ENCODE measurements around the gene CCDC81. TPM values are rescaled to one million over a fixed set of nuclear protein-coding genes. Genes with fewer than 3 reads are reported as not detected.

The CCDC81 gene
- total and polyA plus RNA-seq, 11 donors = 0.17 to 1.2 (median 0.34) TPM; not detected in 1

GRCh38 chr11:86460461-86461385, 86.0 kb downstream of the CCDC81 start:
- intact Hi-C loops (cut with DNase I) = loop anchor here in 1 of 10 donors (10.0 kb wide), 1 partner anchor 134 kb away; no protein-coding TSS in a partner anchor
- peak overlapping the region in 10 of 12 donors; percentile 9 to 68 (median 60) for H3K27ac ChIP-seq
- TF ChIP-seq, protein P1, sequence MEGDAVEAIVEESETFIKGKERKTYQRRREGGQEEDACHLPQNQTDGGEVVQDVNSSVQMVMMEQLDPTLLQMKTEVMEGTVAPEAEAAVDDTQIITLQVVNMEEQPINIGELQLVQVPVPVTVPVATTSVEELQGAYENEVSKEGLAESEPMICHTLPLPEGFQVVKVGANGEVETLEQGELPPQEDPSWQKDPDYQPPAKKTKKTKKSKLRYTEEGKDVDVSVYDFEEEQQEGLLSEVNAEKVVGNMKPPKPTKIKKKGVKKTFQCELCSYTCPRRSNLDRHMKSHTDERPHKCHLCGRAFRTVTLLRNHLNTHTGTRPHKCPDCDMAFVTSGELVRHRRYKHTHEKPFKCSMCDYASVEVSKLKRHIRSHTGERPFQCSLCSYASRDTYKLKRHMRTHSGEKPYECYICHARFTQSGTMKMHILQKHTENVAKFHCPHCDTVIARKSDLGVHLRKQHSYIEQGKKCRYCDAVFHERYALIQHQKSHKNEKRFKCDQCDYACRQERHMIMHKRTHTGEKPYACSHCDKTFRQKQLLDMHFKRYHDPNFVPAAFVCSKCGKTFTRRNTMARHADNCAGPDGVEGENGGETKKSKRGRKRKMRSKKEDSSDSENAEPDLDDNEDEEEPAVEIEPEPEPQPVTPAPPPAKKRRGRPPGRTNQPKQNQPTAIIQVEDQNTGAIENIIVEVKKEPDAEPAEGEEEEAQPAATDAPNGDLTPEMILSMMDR (IDR thresholded peaks at IDR 0.05) = no peak
- TF ChIP-seq POLR2A (IDR thresholded peaks at IDR 0.05) = no peak
- peaks cover 0 to 17% (median 7%) of the 10 kb centered on the region in 9 donors for H3K36me3 ChIP-seq
- H3K9me3 ChIP-seq = no peaks in the 10 kb centered on the region
- peaks cover 3 to 57% (median 37%) of the 10 kb centered on the region in 12 donors for H3K4me1 ChIP-seq
- ATAC-seq = peak in 2 of 4 donors; percentile 10 to 12
- no peaks in the 10 kb centered on the region for H3K27me3 ChIP-seq
- no peak for DNase-seq
- 57 to 69% (median 62%) methylated on average over 9 of the region's 9 CpGs for WGBS, 4 donors
- H3K4me3 ChIP-seq = no peak overlapping the region

- no peaks in the 10 kb centered on the region for H3K27me3 ChIP-seq
- H3K4me3 ChIP-seq = no peak overlapping the region
- TF ChIP-seq POLR2A (IDR thresholded peaks at IDR 0.05) = no peak
- TF ChIP-seq, protein P1 (IDR thresholded peaks at IDR 0.05) = no peak
- DNase-seq (no peak), ATAC-seq (no peak)
- no peaks in the 10 kb centered on the region for H3K9me3 ChIP-seq
- 94 to 100% (median 98%) methylated on average over 1 of the region's 1 CpG for WGBS, 4 donors
- H3K4me1 ChIP-seq = peaks cover 3 to 49% (median 32%) of the 10 kb centered on the region in 12 donors
- peaks cover 0 to 17% (median 7%) of the 10 kb centered on the region in 9 donors for H3K36me3 ChIP-seq
- no peak overlapping the region for H3K27ac ChIP-seq
- intact Hi-C loops (cut with DNase I) = loop anchor here in 1 of 10 donors (10.0 kb wide), 1 partner anchor 133 kb away; no protein-coding TSS in a partner anchor
These were observed 87.2 kb downstream of the CCDC81 start for GRCh38 chr11:86461892-86462291.

DNA sequence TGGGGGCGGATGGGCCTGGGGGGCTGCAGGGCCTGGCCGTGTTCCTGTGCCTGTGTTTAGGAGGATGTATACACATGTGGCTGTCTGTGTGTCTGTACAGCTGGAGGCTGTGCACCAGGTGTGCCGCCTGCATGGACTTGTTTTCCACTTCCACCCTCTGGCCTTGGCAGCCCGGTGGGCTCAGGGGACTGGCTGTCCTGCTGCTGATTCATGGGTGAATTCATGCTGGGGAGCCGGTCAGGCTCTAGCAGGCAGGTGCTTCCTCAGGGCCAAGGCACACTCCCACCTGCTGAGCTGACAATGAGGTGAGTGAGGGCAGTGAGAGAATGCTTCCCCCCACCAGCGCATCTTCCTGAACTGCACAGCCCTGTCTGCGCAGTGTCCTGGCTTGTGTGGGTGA, 88.4 kb downstream of the CCDC81 start:
- Histone ChIP-seq H3K27ac (no peak overlapping the region), H3K4me3 (no peak overlapping the region), H3K9me3 (no peaks in the 10 kb centered on the region), H3K27me3 (no peaks in the 10 kb centered on the region), H3K36me3 (peaks cover 0 to 17% (median 7%) of the 10 kb centered on the region in 9 donors), H3K4me1 (peaks cover 3 to 40% (median 26%) of the 10 kb centered on the region in 12 donors)
- WGBS, 4 donors = 79 to 91% (median 85%) methylated on average over 7 of the region's 7 CpGs
- DNase-seq (no peak), ATAC-seq (no peak)
- TF ChIP-seq POLR2A (IDR thresholded peaks at IDR 0.05) = no peak
- TF ChIP-seq, protein P1 (IDR thresholded peaks at IDR 0.05) = no peak
- intact Hi-C loops (cut with DNase I) = loop anchor here in 1 of 10 donors (10.0 kb wide), 1 partner anchor 132 kb away; no protein-coding TSS in a partner anchor

DNA sequence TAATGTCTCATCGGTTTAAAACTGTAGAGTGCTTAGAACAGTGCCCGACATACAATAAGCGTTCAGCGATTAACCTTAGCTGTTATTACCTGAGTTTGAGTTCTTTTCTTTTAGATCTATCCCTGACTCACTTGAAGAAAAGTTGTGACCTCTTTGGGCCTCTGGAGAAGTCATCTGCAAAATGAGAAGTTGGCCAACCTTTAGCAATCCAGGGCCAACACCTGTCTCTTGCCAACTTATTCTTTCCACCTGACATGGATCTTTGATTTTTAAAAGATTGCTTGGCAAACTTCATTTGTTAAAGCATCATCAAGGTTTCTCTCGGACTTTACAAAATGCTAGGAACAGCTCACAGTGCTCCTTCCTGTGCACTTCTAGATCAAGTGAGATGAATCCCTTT, 89.3 kb downstream of the CCDC81 start:
- 89 to 92% (median 91%) methylated on average over 5 of the region's 5 CpGs for WGBS, 4 donors
- DNase-seq = no peak
- Histone ChIP-seq H3K4me1 (peaks cover 3 to 32% (median 20%) of the 10 kb centered on the region in 12 donors), H3K36me3 (peaks cover 0 to 17% (median 7%) of the 10 kb centered on the region in 9 donors), H3K27me3 (no peaks in the 10 kb centered on the region), H3K4me3 (no peak overlapping the region), H3K27ac (peak overlapping the region in 1 of 12 donors; percentile 13), H3K9me3 (no peaks in the 10 kb centered on the region)
- intact Hi-C loops (cut with DNase I) = loop anchor here in 1 of 10 donors (10.0 kb wide), 1 partner anchor 131 kb away; no protein-coding TSS in a partner anchor
- no peak for ATAC-seq
- TF ChIP-seq, protein P1 (IDR thresholded peaks at IDR 0.05) = no peak
- no peak for TF ChIP-seq POLR2A (IDR thresholded peaks at IDR 0.05)
